LNCAP (cell line): ENCODE results near the gene ARCN1.
A peak's percentile ranks its signal among the peaks of the same experiment; 100 is the strongest.

ENCODE experiments used
- TF ChIP-seq, protein P1 (sequence below): fragments of 450-650 bp; IDR thresholded peaks from 2 replicates; pipeline ENCODE4 v1.5.1; 2017; ENCODE audit warnings: mild to moderate bottlenecking

Gene ARCN1

GRCh38 chr11:118581057-118581456, 8.8 kb downstream of the ARCN1 start:
- TF ChIP-seq, protein P1, sequence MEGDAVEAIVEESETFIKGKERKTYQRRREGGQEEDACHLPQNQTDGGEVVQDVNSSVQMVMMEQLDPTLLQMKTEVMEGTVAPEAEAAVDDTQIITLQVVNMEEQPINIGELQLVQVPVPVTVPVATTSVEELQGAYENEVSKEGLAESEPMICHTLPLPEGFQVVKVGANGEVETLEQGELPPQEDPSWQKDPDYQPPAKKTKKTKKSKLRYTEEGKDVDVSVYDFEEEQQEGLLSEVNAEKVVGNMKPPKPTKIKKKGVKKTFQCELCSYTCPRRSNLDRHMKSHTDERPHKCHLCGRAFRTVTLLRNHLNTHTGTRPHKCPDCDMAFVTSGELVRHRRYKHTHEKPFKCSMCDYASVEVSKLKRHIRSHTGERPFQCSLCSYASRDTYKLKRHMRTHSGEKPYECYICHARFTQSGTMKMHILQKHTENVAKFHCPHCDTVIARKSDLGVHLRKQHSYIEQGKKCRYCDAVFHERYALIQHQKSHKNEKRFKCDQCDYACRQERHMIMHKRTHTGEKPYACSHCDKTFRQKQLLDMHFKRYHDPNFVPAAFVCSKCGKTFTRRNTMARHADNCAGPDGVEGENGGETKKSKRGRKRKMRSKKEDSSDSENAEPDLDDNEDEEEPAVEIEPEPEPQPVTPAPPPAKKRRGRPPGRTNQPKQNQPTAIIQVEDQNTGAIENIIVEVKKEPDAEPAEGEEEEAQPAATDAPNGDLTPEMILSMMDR: no peak

DNA sequence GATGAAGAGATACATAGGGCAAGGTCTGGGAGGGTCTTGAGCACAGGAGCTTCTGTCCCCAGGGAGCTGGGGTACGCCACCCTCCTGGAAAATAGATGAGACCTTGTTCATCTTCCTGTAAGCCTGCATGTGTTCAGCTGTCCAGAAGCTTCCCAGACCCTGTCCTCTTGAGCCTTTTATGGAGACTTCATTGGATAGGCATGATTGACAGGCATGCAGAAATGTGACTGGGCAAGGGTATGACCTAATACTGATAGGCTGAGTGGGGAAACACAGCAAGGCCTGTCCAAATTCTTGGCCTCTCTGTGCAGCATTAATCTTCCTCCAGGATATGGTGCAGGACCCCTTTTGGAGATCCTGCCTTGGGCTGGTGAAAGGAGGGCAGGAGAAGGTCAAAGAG, 15.7 kb downstream of the ARCN1 start:
- TF ChIP-seq, protein P1: no peak

- TF ChIP-seq, protein P1: no peak
Observed at GRCh38 chr11:118592616-118593367, 20.6 kb downstream of the ARCN1 start.

DNA sequence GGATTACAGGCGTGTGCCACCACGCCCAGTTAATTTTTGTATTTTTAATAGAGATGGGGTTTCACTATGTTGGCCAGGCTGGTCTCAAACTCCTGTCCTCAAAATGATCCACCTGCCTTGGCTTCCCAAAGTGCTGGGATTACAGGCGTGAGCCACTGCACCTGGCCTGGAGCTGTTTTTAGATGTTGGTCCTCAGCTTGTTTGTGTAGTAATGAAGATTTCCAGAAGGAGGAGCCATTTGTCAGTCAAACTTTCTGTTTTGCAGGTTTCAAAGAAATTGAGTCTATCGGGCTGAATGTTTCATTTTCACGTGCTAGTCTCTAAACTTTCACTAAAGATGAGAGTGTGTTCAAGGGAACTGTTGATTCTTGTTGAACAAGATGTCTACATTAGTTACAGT, 22.8 kb downstream of the ARCN1 start:
- TF ChIP-seq, protein P1: peak; percentile 60

- TF ChIP-seq, protein P1: no peak
Observed at GRCh38 chr11:118596224-118597146, 24.3 kb downstream of the ARCN1 start.

GRCh38 chr11:118597556-118597955, 25.3 kb downstream of the ARCN1 start:
- TF ChIP-seq, protein P1: no peak

- TF ChIP-seq, protein P1: no peak
Observed at GRCh38 chr11:118602331-118602730, 30.1 kb downstream of the ARCN1 start.
